Ovary (tissue), 9 donors: Measurements from ENCODE around the gene PAQR7. TPM values are rescaled to one million over a fixed set of nuclear protein-coding genes. Genes with fewer than 3 reads are reported as not detected.

Experiments used
- DNase-seq, 5 donors: peaks; one replicate each; pipeline ENCODE4 v3.0.0-alpha.2; 2019 to 2020
- H3K27ac ChIP-seq, 2 donors: fragments of 200-600 bp; one replicate each; pipeline versions ENCODE4 v1.5.1 to v1.8.0; 2019 to 2022
- H3K27me3 ChIP-seq: fragments of 200-600 bp; one replicate; pipeline ENCODE4 v1.8.0; 2022
- H3K36me3 ChIP-seq: fragments of 200-600 bp; sonication (generic); one replicate; pipeline ENCODE4 v1.5.1; 2019
- H3K4me1 ChIP-seq: one replicate; pipeline ENCODE4 v1.8.1; 2013; ENCODE audit warnings: mild to moderate bottlenecking, moderate library complexity; ENCODE audit not compliant: insufficient read depth
- H3K4me3 ChIP-seq: fragments of 200-600 bp; sonication (generic); one replicate; pipeline ENCODE4 v1.5.1; 2017
- H3K9me3 ChIP-seq, 2 donors: fragments of 200-600 bp in 1 of 2; sonication (generic) in 1 of 2; one replicate each; pipeline versions ENCODE4 v1.5.1 to v1.8.1; 2013 to 2019; ENCODE audit warnings: mild to moderate bottlenecking in 1 of 2, moderate library complexity in 1 of 2
- CTCF ChIP-seq, 3 donors: fragments of 450-650 bp in 2 of 3; fragments of 200-600 bp in 1 of 3; IDR thresholded peaks; one replicate each; pipeline versions ENCODE4 v1.5.1 to v1.8.0; 2016 to 2022; ENCODE audit warnings: antibody characterized with exemption in 3 of 3, mild to moderate bottlenecking in 1 of 3
- EP300 ChIP-seq: sonication (generic); formaldehyde crosslinking; IDR thresholded peaks from one replicate; pipeline ENCODE4 v1.6.1; 2017; ENCODE audit warnings: antibody characterized with exemption
- POLR2A ChIP-seq: fragments of 450-650 bp; IDR thresholded peaks from one replicate; pipeline ENCODE4 v1.6.1; 2017; ENCODE audit warnings: antibody characterized with exemption, mild to moderate bottlenecking, moderate library complexity
- WGBS, 3 donors: extraction: QIAGEN DNeasy Blood & Tissue Kit in 1 of 3; methylation state at CpG; one replicate each; pipeline versions ENCODE4 v1.1.5 to v1.1.7; 2013 to 2017; 5-methylcytosine and 5-hydroxymethylcytosine counted together
- intact Hi-C, 4 donors: fragments of 100-400 bp; cut with DNase I; formaldehyde crosslinking; loops; one replicate each; pipeline versions ENCODE4 v1.11.0 to v1.15.1; 2022 to 2023
- polyA plus RNA-seq, 2 donors: library from polyadenylated mRNA; stranded (reverse); fragments of 200-250 nt in 1 of 2; fragments of 350-450 nt in 1 of 2; fragmentation: Illumina TruSeq in 1 of 2; extraction: RNeasy Lipid Tissue Mini Kit (QIAGEN cat#74804) in 1 of 2; gene quantifications; one replicate each; pipeline ENCODE4 v1.2.3, GENCODE V29; 2013 to 2014
- total RNA-seq, 7 donors: library from RNA; depleted of rRNA in 2 of 7; stranded (reverse); fragments of >200 nt in 2 of 7; fragmentation: NEBNext Ultra II Directional in 3 of 7; extraction: Animal tissue kit (Norgen Biotek cat#: 25700) in 3 of 7; gene quantifications; one replicate each; pipeline versions ENCODE4 v1.1.0 to v1.2.4, GENCODE V29; 2016 to 2023
- donor health status: DM: no; HTN: no; CAD: no; lungs with moderate emphysema.
- donor health status: DM: no; HTN: no; CAD: no.
- donor health status: Bipolar disorder and iron deficiency.
- donor health status: DM: yes; HTN: yes; CAD: no.
- donor health status: DM: no; HTN: no; CAD: no.
- donor health status: DM: yes; HTN: yes; CAD: no.

The PAQR7 gene
- total and polyA plus RNA-seq, 9 donors: 8.6 to 98.1 (median 57.7) TPM

GRCh38 chr1:25858906-25859789, 16.4 kb downstream of the PAQR7 start, which contains the start of gene AUNIP:
AUNIP (minus strand) TSS chr1:25859457; CDS start chr1:25859357, 100 bp downstream.
- intact Hi-C loops: no loop called here
- no peaks in the 10 kb centered on the region for H3K9me3 ChIP-seq
- no peaks in the 10 kb centered on the region for H3K27me3 ChIP-seq
- H3K36me3 ChIP-seq: no peaks in the 10 kb centered on the region
- DNase-seq: peak; percentile 89 to 94 (median 91)
- no peak for TF ChIP-seq CTCF (IDR thresholded peaks at IDR 0.05)
- peak; percentile 59 for TF ChIP-seq POLR2A
- TF ChIP-seq EP300: no peak
- 2% methylated on average over 75 to 77 of the region's 77 CpGs for WGBS, 3 donors
- peaks cover 3% of the 10 kb centered on the region for H3K4me1 ChIP-seq
- peak within 1 kb of the TSS; percentile 49 for H3K4me3 ChIP-seq
- H3K27ac ChIP-seq: peak within 1 kb of the TSS in 1 of 2 donors; percentile 71

- Histone ChIP-seq H3K36me3 (no peaks in the 10 kb centered on the region), H3K27ac (no peak overlapping the region), H3K27me3 (no peaks in the 10 kb centered on the region), H3K4me3 (no peak overlapping the region), H3K9me3 (no peaks in the 10 kb centered on the region), H3K4me1 (peaks cover 3% of the 10 kb centered on the region)
- no peak for TF ChIP-seq CTCF (IDR thresholded peaks at IDR 0.05)
- TF ChIP-seq EP300: no peak
- TF ChIP-seq POLR2A: no peak
- 49 to 55% (median 50%) methylated on average over 7 of the region's 7 CpGs for WGBS, 3 donors
- DNase-seq: no peak
- intact Hi-C loops: no loop called here
These were observed 17.0 kb downstream of the PAQR7 start for GRCh38 chr1:25858494-25858893.

- intact Hi-C loops: no loop called here
- 86 to 90% (median 89%) methylated on average over 11 of the region's 11 CpGs for WGBS, 3 donors
- H3K36me3 ChIP-seq: no peaks in the 10 kb centered on the region
These were observed 18.7 kb downstream of the PAQR7 start for GRCh38 chr1:25856856-25857255.

GRCh38 chr1:25854554-25854953, 21.0 kb downstream of the PAQR7 start:
- intact Hi-C loops: no loop called here
- H3K9me3 ChIP-seq: no peaks in the 10 kb centered on the region
- H3K27ac ChIP-seq: no peak overlapping the region
- H3K27me3 ChIP-seq: no peaks in the 10 kb centered on the region
- DNase-seq: no peak
- TF ChIP-seq POLR2A: no peak
- TF ChIP-seq CTCF (IDR thresholded peaks at IDR 0.05): no peak
- H3K36me3 ChIP-seq: no peaks in the 10 kb centered on the region
- H3K4me3 ChIP-seq: no peak overlapping the region
- WGBS, 3 donors: 87 to 91% (median 88%) methylated on average over 2 of the region's 2 CpGs
- peaks cover 3% of the 10 kb centered on the region for H3K4me1 ChIP-seq

More at GRCh38 chr1:25856856-25857255, 18.7 kb downstream of the PAQR7 start:
- peaks cover 3% of the 10 kb centered on the region for H3K4me1 ChIP-seq
- no peak for TF ChIP-seq POLR2A
- no peak for TF ChIP-seq CTCF (IDR thresholded peaks at IDR 0.05)
- no peak for TF ChIP-seq EP300
- no peak for DNase-seq
- H3K9me3 ChIP-seq: no peaks in the 10 kb centered on the region
- H3K27me3 ChIP-seq: no peaks in the 10 kb centered on the region
- H3K4me3 ChIP-seq: no peak overlapping the region
- no peak overlapping the region for H3K27ac ChIP-seq
